Lower leg skin (tissue), 4 donors: Measurements from ENCODE around the gene CALD1. TPM values are rescaled to one million over a fixed set of nuclear protein-coding genes. Genes with fewer than 3 reads are reported as not detected.

Experiments
- DNase-seq, 2 donors: peaks; one replicate each; pipeline ENCODE4 v3.0.0-alpha.2; 2019; ENCODE audit warnings: low spot score in 2 of 2
- H3K4me3 ChIP-seq: fragments of 200-600 bp; sonication (generic); 2 replicates; pipeline ENCODE4 v1.5.1; 2017; ENCODE audit warnings: mild to moderate bottlenecking, low read depth; ENCODE audit not compliant: poor library complexity, severe bottlenecking
- CTCF ChIP-seq, 3 donors: fragments of 450-650 bp; IDR thresholded peaks; one replicate each; pipeline ENCODE4 v1.5.1; 2016; ENCODE audit warnings: antibody characterized with exemption in 3 of 3, mild to moderate bottlenecking in 3 of 3, moderate library complexity in 2 of 3
- POLR2A ChIP-seq, 2 donors: fragments of 450-650 bp; IDR thresholded peaks; one replicate each; pipeline ENCODE4 v1.6.1; 2016 to 2017; ENCODE audit warnings: antibody characterized with exemption in 2 of 2, mild to moderate bottlenecking in 1 of 2, moderate library complexity in 1 of 2
- WGBS, 2 donors: methylation state at CpG; one replicate each; pipeline ENCODE4 v1.1.5; 2018; 5-methylcytosine and 5-hydroxymethylcytosine counted together
- intact Hi-C: fragments of 100-400 bp; cut with DNase I; formaldehyde crosslinking; loops from one replicate; pipeline ENCODE4 v1.15.0; 2023; ENCODE audit warnings: low total_unique reads
- total RNA-seq, 4 donors: library from RNA; depleted of rRNA; stranded (reverse); fragments of >200 nt; gene quantifications; one replicate each; pipeline ENCODE4 v1.1.0, GENCODE V29; 2016

Gene CALD1
- total RNA-seq, 4 donors from 2014 or later = 30.3 to 95.7 (median 58.0) TPM

DNA sequence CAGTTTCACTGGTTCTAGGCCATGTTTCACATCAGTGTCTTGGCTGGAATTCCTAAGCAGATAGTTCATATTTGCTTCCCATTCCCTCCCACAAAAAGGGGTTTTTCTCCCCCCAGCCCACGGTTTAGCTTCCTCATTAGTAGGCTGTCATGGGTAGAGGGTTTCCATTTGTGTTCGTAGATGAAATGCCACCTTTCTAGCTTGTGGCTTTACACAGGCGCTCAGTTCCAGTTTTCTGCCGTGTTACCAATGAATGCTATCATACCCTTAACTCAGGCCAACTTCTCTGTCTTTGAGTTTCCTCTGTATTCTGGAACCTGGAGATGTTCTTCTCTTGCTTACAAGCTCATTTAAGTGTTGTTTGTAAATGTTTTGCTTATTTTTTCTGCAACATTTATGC lies 26.8 kb downstream of the CALD1 start:
- intact Hi-C loops = no loop called here
- DNase-seq = no peak
- TF ChIP-seq POLR2A (IDR thresholded peaks at IDR 0.05) (no peak), CTCF (IDR thresholded peaks at IDR 0.05) (no peak)
- H3K4me3 ChIP-seq = no peak overlapping the region
- WGBS, 2 donors = 92 to 97% methylated on average over 4 of the region's 4 CpGs

DNA sequence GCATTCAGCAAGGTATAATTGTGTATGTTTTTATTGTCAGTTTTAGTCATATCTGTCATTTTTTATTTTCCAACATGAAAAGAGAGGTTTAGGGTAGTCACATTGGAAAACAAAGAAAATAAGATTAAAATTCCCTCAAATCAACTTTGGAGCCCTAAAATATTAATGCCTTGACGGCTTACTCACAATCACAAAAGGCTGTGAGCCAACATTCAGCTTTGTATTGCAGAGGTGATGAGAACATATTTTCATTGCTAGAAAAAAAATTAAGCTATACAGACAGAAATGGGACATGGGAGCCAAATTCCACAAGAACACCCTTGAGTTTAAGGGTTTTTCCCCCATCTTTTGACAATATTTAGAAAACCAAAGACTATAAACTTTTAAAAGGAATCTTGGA lies 30.2 kb downstream of the CALD1 start:
- intact Hi-C loops = no loop called here
- no peak for TF ChIP-seq POLR2A (IDR thresholded peaks at IDR 0.05)
- no peak for TF ChIP-seq CTCF (IDR thresholded peaks at IDR 0.05)
- WGBS, 2 donors = 79 to 80% methylated on average over 1 of the region's 1 CpG
- no peak overlapping the region for H3K4me3 ChIP-seq
- no peak for DNase-seq

- intact Hi-C loops = no loop called here
- TF ChIP-seq POLR2A (IDR thresholded peaks at IDR 0.05) (no peak), CTCF (IDR thresholded peaks at IDR 0.05) (no peak)
- WGBS, 2 donors = 13 to 18% methylated on average over 3 of the region's 3 CpGs
- DNase-seq = no peak
- no peak overlapping the region for H3K4me3 ChIP-seq
These were observed 32.3 kb downstream of the CALD1 start for GRCh38 chr7:134811765-134812164.

GRCh38 chr7:134813663-134814396 lies 34.4 kb downstream of the CALD1 start:
- WGBS, 2 donors = 70 to 79% methylated on average over 6 of the region's 6 CpGs
- no peak for DNase-seq

GRCh38 chr7:134814730-134815364 lies 35.4 kb downstream of the CALD1 start:
- no peak for DNase-seq
- TF ChIP-seq CTCF (IDR thresholded peaks at IDR 0.05) (no peak), POLR2A (IDR thresholded peaks at IDR 0.05) (no peak)
- no peak overlapping the region for H3K4me3 ChIP-seq
- WGBS, 2 donors = 82 to 93% methylated on average over 4 of the region's 4 CpGs
- intact Hi-C loops = no loop called here

More at GRCh38 chr7:134813663-134814396, 34.4 kb downstream of the CALD1 start:
- no peak overlapping the region for H3K4me3 ChIP-seq
- intact Hi-C loops = no loop called here
- no peak for TF ChIP-seq POLR2A (IDR thresholded peaks at IDR 0.05)

DNA sequence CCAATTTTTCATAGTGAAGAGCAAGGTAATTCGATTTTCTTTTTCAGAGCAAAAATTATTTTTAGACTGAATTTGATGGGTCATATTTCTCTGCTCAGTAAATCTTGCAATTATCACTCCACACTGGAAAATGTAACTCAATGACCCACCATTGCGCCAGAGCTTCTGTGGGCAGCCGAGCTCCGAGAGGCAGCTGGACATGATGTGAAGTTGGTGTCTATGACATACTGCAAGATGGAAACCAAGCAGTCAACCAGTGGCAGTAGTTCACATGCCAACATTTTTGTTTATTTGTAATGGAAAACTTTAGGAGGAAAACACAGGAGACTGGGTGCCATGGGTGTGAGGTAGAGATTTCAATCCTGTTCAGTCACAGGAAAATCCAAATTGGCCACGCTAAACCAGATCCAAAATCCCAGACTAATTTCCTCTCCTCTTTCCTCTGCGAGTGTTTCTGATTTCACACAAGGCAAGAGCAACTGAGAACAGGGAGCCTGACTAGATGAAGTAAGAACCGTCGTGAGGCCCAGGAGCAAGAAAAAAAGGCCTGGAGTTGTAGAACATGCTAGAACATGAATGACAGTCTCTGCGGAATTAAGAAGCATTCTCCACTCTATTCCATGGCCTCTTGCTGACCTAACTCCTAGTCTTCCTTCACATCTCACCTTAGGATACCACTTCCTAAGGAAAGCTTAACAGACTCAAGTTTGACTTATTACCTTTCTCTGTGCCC lies 39.3 kb downstream of the CALD1 start:
- 66 to 71% methylated on average over 9 of the region's 9 CpGs for WGBS, 2 donors
- no peak overlapping the region for H3K4me3 ChIP-seq
- intact Hi-C loops = no loop called here
- TF ChIP-seq CTCF (IDR thresholded peaks at IDR 0.05) (no peak), POLR2A (IDR thresholded peaks at IDR 0.05) (no peak)
- no peak for DNase-seq
